ENCODE measurements around the gene NFIC.

DNA sequence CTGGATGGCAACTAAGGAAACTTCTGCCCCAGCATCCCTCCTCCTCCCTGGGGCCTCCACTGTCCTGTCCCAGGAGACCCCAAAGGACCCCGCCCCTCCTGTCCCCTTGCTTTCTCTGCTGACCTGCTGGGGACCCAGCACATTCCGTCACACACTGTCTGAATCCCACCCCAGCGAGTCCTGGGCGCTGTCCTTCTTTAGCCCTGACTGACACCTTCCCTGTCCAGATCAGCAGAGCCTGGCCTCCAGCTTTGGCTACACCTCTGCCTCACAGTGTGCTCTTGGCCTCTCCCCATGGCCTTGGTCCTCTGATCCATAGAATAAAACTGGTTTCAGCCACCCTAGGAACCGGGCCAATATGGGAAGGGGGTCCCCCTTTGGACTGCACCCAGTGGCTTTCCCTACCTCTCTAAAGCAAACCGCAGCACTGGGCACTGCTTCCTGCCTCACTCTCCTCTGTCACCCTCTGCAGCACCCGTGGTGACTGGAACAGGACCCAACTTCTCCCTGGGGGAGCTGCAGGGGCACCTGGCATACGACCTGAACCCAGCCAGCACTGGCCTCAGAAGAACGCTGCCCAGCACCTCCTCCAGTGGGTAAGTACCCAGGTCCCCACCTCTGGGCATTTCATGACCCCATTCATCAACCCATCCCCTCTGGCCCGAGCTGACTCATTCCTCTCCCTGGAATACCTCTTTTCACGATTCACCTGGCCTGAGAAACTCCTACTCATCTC is 67.6 kb downstream of the NFIC start:
- TF ChIP-seq, protein P1, sequence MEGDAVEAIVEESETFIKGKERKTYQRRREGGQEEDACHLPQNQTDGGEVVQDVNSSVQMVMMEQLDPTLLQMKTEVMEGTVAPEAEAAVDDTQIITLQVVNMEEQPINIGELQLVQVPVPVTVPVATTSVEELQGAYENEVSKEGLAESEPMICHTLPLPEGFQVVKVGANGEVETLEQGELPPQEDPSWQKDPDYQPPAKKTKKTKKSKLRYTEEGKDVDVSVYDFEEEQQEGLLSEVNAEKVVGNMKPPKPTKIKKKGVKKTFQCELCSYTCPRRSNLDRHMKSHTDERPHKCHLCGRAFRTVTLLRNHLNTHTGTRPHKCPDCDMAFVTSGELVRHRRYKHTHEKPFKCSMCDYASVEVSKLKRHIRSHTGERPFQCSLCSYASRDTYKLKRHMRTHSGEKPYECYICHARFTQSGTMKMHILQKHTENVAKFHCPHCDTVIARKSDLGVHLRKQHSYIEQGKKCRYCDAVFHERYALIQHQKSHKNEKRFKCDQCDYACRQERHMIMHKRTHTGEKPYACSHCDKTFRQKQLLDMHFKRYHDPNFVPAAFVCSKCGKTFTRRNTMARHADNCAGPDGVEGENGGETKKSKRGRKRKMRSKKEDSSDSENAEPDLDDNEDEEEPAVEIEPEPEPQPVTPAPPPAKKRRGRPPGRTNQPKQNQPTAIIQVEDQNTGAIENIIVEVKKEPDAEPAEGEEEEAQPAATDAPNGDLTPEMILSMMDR (IDR thresholded peaks at IDR 0.05; ENCODE audit: poor library complexity), result no peak
- TF ChIP-seq EZH2 (IDR thresholded peaks at IDR 0.05; ENCODE audit: borderline replicate concordance) (no peak), EZH2phosphoT487 (IDR thresholded peaks at IDR 0.05; ENCODE audit: low read depth, severe bottlenecking, unreplicated experiment) (no peak)
